HepG2 (cell line): ENCODE results near the gene CLDN19. TPM values are rescaled to one million over a fixed set of nuclear protein-coding genes. Genes with fewer than 3 reads are reported as not detected.

ENCODE experiments used
- CCAR2 ChIP-seq: fragments of 200-400 bp; formaldehyde crosslinking; optimal IDR thresholded peaks from 2 replicates; pipeline ENCODE3; 2018; ENCODE audit warnings: low read depth, mild to moderate bottlenecking, low read length, moderate library complexity
- DNMT1 ChIP-seq: sonication (generic); formaldehyde crosslinking; IDR thresholded peaks from 2 replicates; pipeline ENCODE4 v1.5.1; 2020; ENCODE audit warnings: mild to moderate bottlenecking, missing genetic modification reagents
- EP300 ChIP-seq, 3 experiments: sonication (generic) in 1 of 3; formaldehyde crosslinking in 1 of 3; IDR thresholded peaks; 2 replicates each; pipeline versions ENCODE4 v1.5.1 to v1.6.1; 2011 to 2020; ENCODE audit warnings: low read depth in 2 of 3, low read length in 2 of 3, borderline replicate concordance in 1 of 3, improper control_type of control experiment in 1 of 3, mild to moderate bottlenecking in 1 of 3, missing genetic modification reagents in 1 of 3, moderate library complexity in 1 of 3
- FOXM1 ChIP-seq: sonication (generic); formaldehyde crosslinking; IDR thresholded peaks from 2 replicates; pipeline ENCODE4 v1.5.0; 2020; ENCODE audit warnings: missing genetic modification reagents
- FOXO4 ChIP-seq: sonication (generic); formaldehyde crosslinking; conservative IDR thresholded peaks from 2 replicates; pipeline ENCODE4 v1.8.1; 2023; ENCODE audit warnings: missing genetic modification reagents
- HNF1B ChIP-seq: sonication (generic); formaldehyde crosslinking; IDR thresholded peaks from 2 replicates; pipeline ENCODE4 v1.5.1; 2020; ENCODE audit warnings: mild to moderate bottlenecking, moderate library complexity, missing genetic modification reagents
- JUNB ChIP-seq: sonication (generic); formaldehyde crosslinking; IDR thresholded peaks from 2 replicates; pipeline ENCODE4 v1.8.0; 2022; ENCODE audit warnings: missing genetic modification reagents, mild to moderate bottlenecking, borderline replicate concordance
- KDM5A ChIP-seq: fragments of 200-600 bp; sonication (generic); IDR thresholded peaks from 2 replicates; pipeline ENCODE4 v1.7.0; 2018; ENCODE audit warnings: antibody characterized with exemption, mild to moderate bottlenecking, low read length, borderline replicate concordance
- MLXIP ChIP-seq: sonication (generic); formaldehyde crosslinking; IDR thresholded peaks from 2 replicates; pipeline ENCODE4 v1.9.0; 2021; ENCODE audit warnings: missing genetic modification reagents, borderline replicate concordance
- NR2F6 ChIP-seq, 2 experiments: IDR thresholded peaks; 2 replicates each; pipeline ENCODE4 v1.6.1; 2016; ENCODE audit warnings: antibody characterized with exemption in 1 of 2, mild to moderate bottlenecking in 1 of 2
- PRMT3 ChIP-seq: sonication (generic); formaldehyde crosslinking; IDR thresholded peaks from 2 replicates; pipeline ENCODE4 v1.8.1; 2022; ENCODE audit warnings: low read depth, mild to moderate bottlenecking, moderate library complexity, missing genetic modification reagents, borderline replicate concordance
- SAP130 ChIP-seq: IDR thresholded peaks from 2 replicates; pipeline ENCODE4 v1.6.1; 2016; ENCODE audit warnings: low read depth
- SP140L ChIP-seq: sonication (generic); formaldehyde crosslinking; IDR thresholded peaks from 2 replicates; pipeline ENCODE4 v1.4.0; 2020; ENCODE audit warnings: missing genetic modification reagents, borderline replicate concordance
- TCF7L2 ChIP-seq: IDR thresholded peaks from 2 replicates; pipeline ENCODE4 v1.6.1; 2011; ENCODE audit warnings: mild to moderate bottlenecking, low read depth, low read length, moderate library complexity
- ZBTB3 ChIP-seq: sonication (generic); formaldehyde crosslinking; IDR thresholded peaks from 2 replicates; pipeline ENCODE4 v1.4.0; 2020; ENCODE audit warnings: low read depth, mild to moderate bottlenecking, moderate library complexity, missing genetic modification reagents, borderline replicate concordance
- ZBTB7B ChIP-seq: sonication (generic); formaldehyde crosslinking; IDR thresholded peaks from 2 replicates; pipeline ENCODE4 v1.4.0; 2020; ENCODE audit warnings: missing genetic modification reagents
- ZEB1 ChIP-seq: IDR thresholded peaks from 2 replicates; pipeline ENCODE4 v1.6.1; 2012; ENCODE audit warnings: mild to moderate bottlenecking, low read depth, inconsistent platforms; ENCODE audit not compliant: insufficient replicate concordance
- ZNF34 ChIP-seq: sonication (generic); formaldehyde crosslinking; IDR thresholded peaks from 2 replicates; pipeline ENCODE4 v1.4.0; 2020; ENCODE audit warnings: mild to moderate bottlenecking, missing genetic modification reagents, borderline replicate concordance
- ZNF501 ChIP-seq: sonication (generic); formaldehyde crosslinking; IDR thresholded peaks from 2 replicates; pipeline ENCODE4 v1.5.1; 2020; ENCODE audit warnings: mild to moderate bottlenecking, moderate library complexity, missing genetic modification reagents
- ZNF616 ChIP-seq: sonication (generic); formaldehyde crosslinking; IDR thresholded peaks from 2 replicates; pipeline ENCODE4 v1.5.0; 2020; ENCODE audit warnings: low read depth, mild to moderate bottlenecking, missing genetic modification reagents
- ZNF790 ChIP-seq: sonication (generic); formaldehyde crosslinking; IDR thresholded peaks from 2 replicates; pipeline ENCODE4 v1.8.0; 2022; ENCODE audit warnings: missing genetic modification reagents, mild to moderate bottlenecking, borderline replicate concordance
- ZNF792 ChIP-seq: IDR thresholded peaks from 2 replicates; pipeline ENCODE4 v1.6.1; 2016
- ZZZ3 ChIP-seq: sonication (generic); formaldehyde crosslinking; IDR thresholded peaks from 2 replicates; pipeline ENCODE4 v1.4.0; 2020; ENCODE audit warnings: missing genetic modification reagents, mild to moderate bottlenecking, borderline replicate concordance
- polyA plus RNA-seq, 8 experiments: library from polyadenylated mRNA; depleted of rRNA in 3 of 8; stranded (reverse) in 7 of 8; unstranded in 1 of 8; fragments of >200 nt; fragmentation: Illumina TruSeq in 4 of 8; extraction: Trizol in 4 of 8; gene quantifications; 2 replicates each; pipeline versions ENCODE4 v1.2.1 to v1.2.3, GENCODE V29; 2011 to 2016; ENCODE audit warnings: low read depth in 4 of 8, missing spikeins in 1 of 8, mixed read lengths in 1 of 8; ENCODE audit not compliant: insufficient read depth in 1 of 8
- total RNA-seq, 5 experiments: library from RNA; depleted of rRNA; stranded (reverse); fragments of >200 nt; fragmentation: Illumina TruSeq; extraction: Trizol; gene quantifications; 2 replicates each; pipeline ENCODE4 v1.2.3, GENCODE V29; 2016; ENCODE audit warnings: low read depth in 1 of 5

CLDN19 gene
- total and polyA plus RNA-seq, 2 of the 13 experiments (the other 11 are each of a cell fraction or from before 2014, with no cell fraction given): 5.0 to 7.6 TPM

GRCh38 chr1:42766741-42767509 is 26.9 kb upstream of the CLDN19 start, which contains the start of the genes C1orf50 and P3H1 (continued):
- TF ChIP-seq SP140L (CRISPR knock-in tag): no peak; the same call in 1 of the 2 replicates
- TF ChIP-seq FOXO4 (CRISPR knock-in tag): no peak
- no peak for TF ChIP-seq ZEB1
- TF ChIP-seq KDM5A: peak; percentile 42; the same call in 1 of the 2 replicates
- no peak for TF ChIP-seq ZNF34 (CRISPR knock-in tag)
- TF ChIP-seq EP300 (IDR thresholded peaks at IDR 0.05; ENCODE audit: low read depth in 2 of 2, low read length in 2 of 2): no peak; a peak in 1 of 4 replicates
- no peak for TF ChIP-seq EP300 (CRISPR knock-in tag; IDR thresholded peaks at IDR 0.05; ENCODE audit: borderline replicate concordance)
- TF ChIP-seq NR2F6 (IDR thresholded peaks at IDR 0.05): no peak
- no peak for TF ChIP-seq NR2F6 (CRISPR knock-in tag; IDR thresholded peaks at IDR 0.05)
- TF ChIP-seq SAP130 (CRISPR knock-in tag): peak; percentile 88
- TF ChIP-seq MLXIP (CRISPR knock-in tag): no peak
- no peak for TF ChIP-seq ZNF792 (CRISPR knock-in tag)
- 0 out of 2 replicates have a peak, but pooled peaks have one; percentile 46 for TF ChIP-seq ZNF790
- peak; percentile 75 for TF ChIP-seq ZBTB7B (CRISPR knock-in tag)
- TF ChIP-seq DNMT1: no peak
- 0 out of 2 replicates have a peak, but pooled peaks have one; percentile 35 for TF ChIP-seq FOXM1 (CRISPR knock-in tag)
- TF ChIP-seq JUNB (CRISPR knock-in tag): no peak
- no peak for TF ChIP-seq CCAR2
- TF ChIP-seq HNF1B: peak; percentile 62
- 0 out of 2 replicates have a peak, but pooled peaks have one; percentile 35 for TF ChIP-seq PRMT3 (CRISPR knock-in tag)
- TF ChIP-seq ZBTB3 (CRISPR knock-in tag): no peak
- TF ChIP-seq TCF7L2: no peak
- peak; percentile 88 for TF ChIP-seq ZNF501 (CRISPR knock-in tag)
- 0 out of 2 replicates have a peak, but pooled peaks have one; percentile 69 for TF ChIP-seq ZNF616 (CRISPR knock-in tag)
- TF ChIP-seq ZZZ3 (CRISPR knock-in tag): peak; percentile 70; the same call in 1 of the 2 replicates
